Left lung (tissue), 10 donors: ENCODE results near the gene TTC7B. TPM values are rescaled to one million over a fixed set of nuclear protein-coding genes. Genes with fewer than 3 reads are reported as not detected.

ENCODE experiments used
- ATAC-seq: fragments of 200-7000 bp; cut with Tn5 transposase; one replicate; pipeline ENCODE4 v1.9.1; 2020; ENCODE audit warnings: moderate library complexity
- DNase-seq, 4 donors: peaks; one replicate each; pipeline ENCODE4 v3.0.0-alpha.2; 2013 to 2020
- H3K27ac ChIP-seq, 2 donors: fragments of 200-600 bp; sonication (generic) in 1 of 2; one replicate each; pipeline versions ENCODE4 v1.5.0 to v1.8.0; 2020 to 2021
- H3K27me3 ChIP-seq, 2 donors: fragments of 200-600 bp; sonication (generic) in 1 of 2; one replicate each; pipeline versions ENCODE4 v1.5.0 to v1.8.0; 2020 to 2021
- H3K36me3 ChIP-seq, 2 donors: fragments of 200-600 bp; sonication (generic) in 1 of 2; one replicate each; pipeline versions ENCODE4 v1.5.0 to v1.8.0; 2020 to 2021
- H3K4me1 ChIP-seq, 2 donors: fragments of 200-600 bp; one replicate each; pipeline ENCODE4 v1.8.0; 2021
- H3K4me3 ChIP-seq, 2 donors: fragments of 200-600 bp; sonication (generic) in 1 of 2; one replicate each; pipeline versions ENCODE4 v1.5.0 to v1.8.0; 2020 to 2021; ENCODE audit warnings: mild to moderate bottlenecking in 1 of 2
- H3K9me3 ChIP-seq, 2 donors: fragments of 200-600 bp; sonication (generic) in 1 of 2; one replicate each; pipeline versions ENCODE4 v1.5.0 to v1.8.0; 2020 to 2021
- CTCF ChIP-seq, 2 donors: fragments of 200-600 bp; sonication (generic) in 1 of 2; IDR thresholded peaks; one replicate each; pipeline versions ENCODE4 v1.5.0 to v1.8.0; 2021; ENCODE audit warnings: antibody characterized with exemption in 2 of 2
- intact Hi-C, 2 donors: fragments of 100-400 bp; cut with DNase I; formaldehyde crosslinking; loops; one replicate each; pipeline versions ENCODE4 v1.11.2 to v1.14.2; 2022
- polyA plus RNA-seq, 6 donors: library from polyadenylated mRNA; unstranded; fragments of 120-200 nt; gene quantifications; one replicate each; pipeline ENCODE4 v1.2.1, GENCODE V29; 2013; ENCODE audit not compliant: insufficient read length in 6 of 6
- total RNA-seq, 2 donors: library from RNA; stranded (reverse); fragmentation: NEBNext Ultra II Directional; extraction: Animal tissue kit (Norgen Biotek cat#: 25700); gene quantifications; one replicate each; pipeline ENCODE4 v1.2.1, GENCODE V29; 2021
- donor health status: DM: no; HTN: yes; CAD: no.
- donor health status: DM: no; HTN: no; CAD: no.

TTC7B gene
- total and polyA plus RNA-seq, 8 donors, result 26.8 to 47.5 (median 39.5) TPM

GRCh38 chr14:90557516-90557915 lies 258.7 kb downstream of the TTC7B start:
- Histone ChIP-seq H3K4me3 (no peak overlapping the region), H3K4me1 (no peaks in the 10 kb centered on the region), H3K27ac (no peak overlapping the region), H3K27me3 (no peaks in the 10 kb centered on the region), H3K9me3 (no peaks in the 10 kb centered on the region), H3K36me3 (no peaks in the 10 kb centered on the region)
- intact Hi-C loops, result no loop called here
- no peak for TF ChIP-seq CTCF (IDR thresholded peaks at IDR 0.05)
- DNase-seq (no peak), ATAC-seq (no peak)

- no peak overlapping the region for H3K4me3 ChIP-seq
- H3K36me3 ChIP-seq, result no peaks in the 10 kb centered on the region
- intact Hi-C loops, result no loop called here
- no peaks in the 10 kb centered on the region for H3K4me1 ChIP-seq
- TF ChIP-seq CTCF (IDR thresholded peaks at IDR 0.05), result no peak
- no peak overlapping the region for H3K27ac ChIP-seq
- DNase-seq (no peak), ATAC-seq (no peak)
- H3K9me3 ChIP-seq, result no peaks in the 10 kb centered on the region
- H3K27me3 ChIP-seq, result no peaks in the 10 kb centered on the region
Measured at GRCh38 chr14:90556666-90557450, 259.4 kb downstream of the TTC7B start.

- no peak for TF ChIP-seq CTCF (IDR thresholded peaks at IDR 0.05)
- no peak overlapping the region for H3K4me3 ChIP-seq
- H3K36me3 ChIP-seq, result no peaks in the 10 kb centered on the region
- no peaks in the 10 kb centered on the region for H3K27me3 ChIP-seq
- intact Hi-C loops, result no loop called here
- DNase-seq, result peak in 1 of 4 donors; percentile 73
- no peaks in the 10 kb centered on the region for H3K9me3 ChIP-seq
- peak; percentile 74 for ATAC-seq
- no peaks in the 10 kb centered on the region for H3K4me1 ChIP-seq
- H3K27ac ChIP-seq, result no peak overlapping the region
Measured at GRCh38 chr14:90556012-90556477, 260.2 kb downstream of the TTC7B start.

- no peak overlapping the region for H3K27ac ChIP-seq
- intact Hi-C loops, result no loop called here
- no peaks in the 10 kb centered on the region for H3K9me3 ChIP-seq
- no peak for TF ChIP-seq CTCF (IDR thresholded peaks at IDR 0.05)
- H3K36me3 ChIP-seq, result no peaks in the 10 kb centered on the region
- no peaks in the 10 kb centered on the region for H3K27me3 ChIP-seq
- DNase-seq, result no peak
- H3K4me3 ChIP-seq, result no peak overlapping the region
- H3K4me1 ChIP-seq, result no peaks in the 10 kb centered on the region
- ATAC-seq, result no peak
Measured at GRCh38 chr14:90555126-90556011, 260.9 kb downstream of the TTC7B start.

GRCh38 chr14:90554341-90554740 lies 261.9 kb downstream of the TTC7B start:
- no peak for TF ChIP-seq CTCF (IDR thresholded peaks at IDR 0.05)
- no peak for DNase-seq
- intact Hi-C loops, result no loop called here

More at GRCh38 chr14:90554341-90554740, 261.9 kb downstream of the TTC7B start:
- no peak overlapping the region for H3K27ac ChIP-seq
- no peaks in the 10 kb centered on the region for H3K4me1 ChIP-seq
- H3K27me3 ChIP-seq, result no peaks in the 10 kb centered on the region
- no peak overlapping the region for H3K4me3 ChIP-seq
- no peaks in the 10 kb centered on the region for H3K9me3 ChIP-seq
- peak; percentile 59 for ATAC-seq
- no peaks in the 10 kb centered on the region for H3K36me3 ChIP-seq
